Measurements from ENCODE around the gene IL10RB. TPM values are rescaled to one million over a fixed set of nuclear protein-coding genes. Genes with fewer than 3 reads are reported as not detected.
A peak's percentile ranks its signal among the peaks of the same experiment; 100 is the strongest.
"Not testable (repeated sequence)": the region's sequence is repeated elsewhere in the genome, so short reads cannot be mapped to it uniquely, and the experiment has no call there.

The IL10RB gene
- total RNA-seq, 2 experiments from 2014 or later: 30.9 to 34.9 TPM

DNA sequence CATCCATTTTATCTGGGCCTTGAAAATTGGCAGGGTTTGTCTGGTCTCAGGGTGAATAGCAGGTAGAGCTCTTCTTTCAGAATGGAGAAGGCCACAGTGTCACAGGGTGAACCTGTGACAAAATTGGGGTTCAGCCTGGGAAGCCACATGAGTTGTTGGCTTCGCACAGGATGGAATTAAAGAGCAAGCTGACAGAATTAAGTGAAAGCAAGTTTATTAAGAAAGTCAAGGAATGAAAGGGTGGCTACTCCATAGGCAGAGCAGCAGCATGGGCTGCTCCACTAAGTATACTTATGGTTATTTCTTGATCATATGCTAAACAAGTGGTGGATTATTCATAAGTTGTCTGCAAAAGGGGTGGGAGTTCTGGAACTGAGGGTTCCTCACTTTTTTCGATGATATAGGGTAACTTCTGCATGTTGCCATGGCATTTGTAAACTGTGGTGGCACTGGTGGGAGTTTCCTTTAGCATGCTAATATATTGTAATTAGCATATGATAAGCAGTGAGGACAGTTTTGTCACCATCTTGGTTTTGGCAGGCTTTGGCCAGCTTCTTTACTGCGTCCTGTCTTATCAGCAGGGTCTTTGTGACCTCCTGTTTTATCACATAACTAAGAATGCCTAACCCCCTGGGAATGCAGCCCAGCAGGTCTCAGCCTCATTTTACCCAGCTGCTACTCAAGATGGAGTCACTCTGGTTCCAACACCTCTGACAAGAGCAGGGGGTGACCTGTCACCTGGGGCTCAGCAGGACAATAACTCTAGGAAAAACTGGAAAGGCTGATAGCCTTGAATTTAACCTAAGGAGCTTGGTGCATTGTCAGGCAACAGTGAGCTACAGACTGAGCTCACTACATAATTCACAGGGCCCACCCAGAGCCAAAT, 31.3 kb upstream of the IL10RB start:
- CTCF ChIA-PET: interaction anchor here (0.9 kb wide), 2 partner anchors 35 to 98 kb away, joined by 3 read pairs; no protein-coding TSS in a partner anchor
- no peaks in the 10 kb centered on the region for H3K27me3 Mint-ChIP-seq
- ATAC-seq (no peak), DNase-seq (peak; percentile 33)
- H3K4me3 Mint-ChIP-seq: no peak overlapping the region
- H3K27ac Mint-ChIP-seq: no peak overlapping the region
- H3K36me3 Mint-ChIP-seq: peaks cover 29% of the 10 kb centered on the region
- no peaks in the 10 kb centered on the region for H3K9me3 Mint-ChIP-seq (ENCODE audit: low read depth)
- peaks cover 65% of the 10 kb centered on the region for H3K4me1 Mint-ChIP-seq

- no peaks in the 10 kb centered on the region for H3K9me3 Mint-ChIP-seq (ENCODE audit: low read depth)
- DNase-seq (peak; percentile 38), ATAC-seq (no peak)
- H3K4me1 Mint-ChIP-seq: peaks cover 75% of the 10 kb centered on the region
- no peaks in the 10 kb centered on the region for H3K27me3 Mint-ChIP-seq
- H3K4me3 Mint-ChIP-seq: no peak overlapping the region
- H3K27ac Mint-ChIP-seq: peak overlapping the region; percentile 48
- CTCF ChIA-PET: interaction anchor here (1.7 kb wide), 1 partner anchor 39 kb away, joined by 4 read pairs; no protein-coding TSS in a partner anchor
- peaks cover 34% of the 10 kb centered on the region for H3K36me3 Mint-ChIP-seq
These were observed 30.0 kb upstream of the IL10RB start for GRCh38 chr21:33236013-33236686.

DNA sequence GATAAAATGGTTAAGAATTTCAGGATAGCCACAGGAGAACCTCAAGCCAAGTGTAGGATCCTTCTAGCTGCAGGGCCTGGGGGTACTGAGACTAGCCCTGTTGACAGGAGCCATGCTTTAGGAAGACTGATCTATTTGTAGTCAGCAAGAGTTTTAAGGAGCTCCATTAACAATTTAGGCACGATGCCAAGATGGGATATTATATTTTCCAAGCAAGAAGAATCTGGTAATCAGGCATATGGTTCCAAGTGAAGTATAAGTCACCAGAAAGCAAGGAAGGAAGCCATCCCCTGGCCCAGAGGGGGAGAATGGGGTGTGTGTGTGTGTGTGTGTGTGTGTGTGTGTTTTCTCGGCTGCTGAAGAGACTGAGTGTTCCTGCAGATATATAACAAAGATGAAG, 29.4 kb upstream of the IL10RB start:
- H3K9me3 Mint-ChIP-seq (ENCODE audit: low read depth): no peaks in the 10 kb centered on the region
- H3K27me3 Mint-ChIP-seq: no peaks in the 10 kb centered on the region
- peak; percentile 8 for DNase-seq
- no peak overlapping the region for H3K4me3 Mint-ChIP-seq
- H3K4me1 Mint-ChIP-seq: peaks cover 77% of the 10 kb centered on the region
- peaks cover 32% of the 10 kb centered on the region for H3K36me3 Mint-ChIP-seq
- H3K27ac Mint-ChIP-seq: peak overlapping the region; percentile 71
- CTCF ChIA-PET: interaction anchor here (1.7 kb wide), 1 partner anchor 40 kb away, joined by 4 read pairs; no protein-coding TSS in a partner anchor
- no peak for ATAC-seq

DNA sequence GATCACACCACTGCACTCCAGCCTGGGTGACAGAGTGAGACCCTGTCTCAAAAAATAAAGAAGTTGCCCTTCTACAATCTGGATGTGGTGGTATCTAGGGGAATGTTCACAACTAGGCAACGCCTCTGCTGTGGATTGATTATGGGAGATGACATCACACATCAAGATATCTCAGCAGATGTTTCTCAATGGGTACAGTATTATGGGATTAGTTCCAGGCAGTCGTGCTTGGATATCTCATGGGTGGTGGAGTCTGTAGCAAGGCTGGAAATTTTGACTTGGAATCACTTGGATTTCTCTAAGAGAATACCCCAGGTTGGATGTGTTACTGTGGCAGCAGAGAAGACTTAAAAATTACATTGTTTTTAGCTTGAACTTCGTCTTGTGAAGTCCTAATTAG, 28.7 kb upstream of the IL10RB start:
- H3K36me3 Mint-ChIP-seq: peaks cover 32% of the 10 kb centered on the region
- peak overlapping the region; percentile 6 for H3K4me3 Mint-ChIP-seq
- CTCF ChIA-PET: interaction anchor here (1.2 to 2.3 kb wide), 5 partner anchors 9 to 124 kb away, joined by 3 to 13 read pairs (median 4); partner anchors contain the start of gene IL10RB
- peaks cover 76% of the 10 kb centered on the region for H3K4me1 Mint-ChIP-seq
- H3K9me3 Mint-ChIP-seq (ENCODE audit: low read depth): no peaks in the 10 kb centered on the region
- DNase-seq: no peak
- H3K27ac Mint-ChIP-seq: peak overlapping the region; percentile 90
- H3K27me3 Mint-ChIP-seq: no peaks in the 10 kb centered on the region
- no peak for ATAC-seq

GRCh38 chr21:33238146-33238545, 28.0 kb upstream of the IL10RB start:
- Mint-ChIP-seq H3K4me1 (peaks cover 70% of the 10 kb centered on the region), H3K27me3 (no peaks in the 10 kb centered on the region), H3K9me3 (ENCODE audit: low read depth) (no peaks in the 10 kb centered on the region), H3K27ac (peak overlapping the region; percentile 90), H3K36me3 (peaks cover 26% of the 10 kb centered on the region), H3K4me3 (peak overlapping the region; percentile 45)
- peak; percentile 69 for DNase-seq
- CTCF ChIA-PET: interaction anchor here (0.8 to 2.3 kb wide), 8 partner anchors 10 to 124 kb away, joined by 3 to 13 read pairs (median 4); partner anchors contain the start of genes IFNAR1 and IL10RB
- ATAC-seq: peak; percentile 70

GRCh38 chr21:33238565-33239255, 27.5 kb upstream of the IL10RB start:
- peak; percentile 50 for DNase-seq
- peak; percentile 70 for ATAC-seq
- peak overlapping the region; percentile 45 for H3K4me3 Mint-ChIP-seq
- no peaks in the 10 kb centered on the region for H3K9me3 Mint-ChIP-seq (ENCODE audit: low read depth)
- CTCF ChIA-PET: interaction anchor here (0.8 to 2.3 kb wide), 9 partner anchors 10 to 123 kb away, joined by 3 to 13 read pairs (median 3); partner anchors contain the start of genes IFNAR1 and IL10RB
- H3K4me1 Mint-ChIP-seq: peaks cover 70% of the 10 kb centered on the region
- H3K36me3 Mint-ChIP-seq: peaks cover 30% of the 10 kb centered on the region
- H3K27me3 Mint-ChIP-seq: no peaks in the 10 kb centered on the region
- H3K27ac Mint-ChIP-seq: peak overlapping the region; percentile 90

DNA sequence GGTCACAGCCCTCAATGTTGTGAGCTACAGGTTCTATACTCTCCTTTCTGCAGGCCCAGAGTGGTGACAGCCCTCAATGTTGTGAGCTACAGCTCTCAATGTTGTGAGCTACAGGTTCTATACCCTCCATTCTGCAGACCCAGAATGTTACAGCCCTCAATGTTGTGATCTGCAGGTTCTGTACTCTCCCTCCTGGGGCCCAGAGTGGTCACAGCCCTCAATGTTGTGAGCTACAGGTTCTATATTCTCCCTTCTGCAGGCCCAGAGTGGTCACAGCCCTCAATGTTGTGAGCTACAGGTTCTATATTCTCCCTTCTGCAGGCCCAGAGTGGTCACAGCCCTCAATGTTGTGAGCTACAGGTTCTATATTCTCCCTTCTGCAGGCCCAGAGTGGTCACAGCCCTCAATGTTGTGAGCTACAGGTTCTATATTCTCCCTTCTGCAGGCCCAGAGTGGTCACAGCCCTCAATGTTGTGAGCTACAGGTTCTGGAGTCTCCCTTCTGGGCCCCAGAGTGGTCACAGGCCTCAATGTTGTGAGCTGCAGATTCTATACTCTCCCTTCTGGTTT, 26.5 kb upstream of the IL10RB start:
- not testable (repeated sequence) for H3K9me3 Mint-ChIP-seq (ENCODE audit: low read depth); H3K27me3 Mint-ChIP-seq; ATAC-seq
- peak; percentile 39 for DNase-seq
- peaks cover 35% of the 10 kb centered on the region for H3K36me3 Mint-ChIP-seq
- peaks cover 73% of the 10 kb centered on the region for H3K4me1 Mint-ChIP-seq
- H3K27ac Mint-ChIP-seq: peak overlapping the region; percentile 90
- H3K4me3 Mint-ChIP-seq: peak overlapping the region; percentile 45
- CTCF ChIA-PET: interaction anchor here (1.2 to 2.3 kb wide), 4 partner anchors 33 to 122 kb away, joined by 3 to 13 read pairs (median 6); partner anchors contain the start of gene IFNAR1

DNA sequence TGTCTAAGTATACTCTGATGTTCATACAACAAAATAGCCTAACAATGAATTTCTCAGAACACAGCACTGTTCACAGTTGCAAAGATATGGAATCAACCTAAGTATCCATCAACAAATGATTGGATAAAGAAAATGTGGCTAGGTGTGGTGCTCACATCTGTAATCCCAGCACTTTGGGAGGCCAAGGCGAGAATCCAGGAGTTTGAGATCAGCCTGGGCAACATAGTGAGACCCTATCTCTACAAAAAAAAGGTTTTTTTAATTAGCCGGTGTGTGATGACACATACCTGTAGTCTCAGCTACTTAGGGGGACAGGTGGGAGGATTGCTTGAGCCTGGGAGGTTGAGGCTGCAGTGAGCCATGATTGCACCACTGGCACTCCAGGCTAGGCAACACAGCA, 25.8 kb upstream of the IL10RB start:
- Mint-ChIP-seq H3K4me3 (no peak overlapping the region), H3K27me3 (no peaks in the 10 kb centered on the region), H3K9me3 (ENCODE audit: low read depth) (no peaks in the 10 kb centered on the region), H3K36me3 (peaks cover 41% of the 10 kb centered on the region), H3K27ac (peak overlapping the region; percentile 80), H3K4me1 (peaks cover 74% of the 10 kb centered on the region)
- no peak for ATAC-seq
- DNase-seq: peak; percentile 23
- CTCF ChIA-PET: interaction anchor here (1.0 to 1.6 kb wide), 2 partner anchors 9 to 121 kb away, joined by 3 to 5 read pairs; no protein-coding TSS in a partner anchor

GRCh38 chr21:33241846-33242245, 24.3 kb upstream of the IL10RB start:
- no peak for ATAC-seq
- H3K36me3 Mint-ChIP-seq: peaks cover 51% of the 10 kb centered on the region
- no peaks in the 10 kb centered on the region for H3K27me3 Mint-ChIP-seq
- DNase-seq: peak; percentile 37
- CTCF ChIA-PET: interaction anchor here (1.6 to 1.9 kb wide), 2 partner anchors 120 to 203 kb away, joined by 4 to 5 read pairs; no protein-coding TSS in a partner anchor
- H3K9me3 Mint-ChIP-seq (ENCODE audit: low read depth): no peaks in the 10 kb centered on the region
- peak overlapping the region; percentile 52 for H3K27ac Mint-ChIP-seq
- no peak overlapping the region for H3K4me3 Mint-ChIP-seq
- H3K4me1 Mint-ChIP-seq: peaks cover 79% of the 10 kb centered on the region

- not testable (repeated sequence) for ATAC-seq; H3K27me3 Mint-ChIP-seq; H3K4me3 Mint-ChIP-seq; H3K9me3 Mint-ChIP-seq (ENCODE audit: low read depth)
- DNase-seq: peak; percentile 23
- CTCF ChIA-PET: interaction anchor here (1.2 kb wide), 1 partner anchor 118 kb away, joined by 3 read pairs; no protein-coding TSS in a partner anchor
- Mint-ChIP-seq H3K27ac (peak overlapping the region; percentile 92), H3K4me1 (peaks cover 78% of the 10 kb centered on the region), H3K36me3 (peaks cover 58% of the 10 kb centered on the region)
These were observed 23.3 kb upstream of the IL10RB start for GRCh38 chr21:33242846-33243245.

DNA sequence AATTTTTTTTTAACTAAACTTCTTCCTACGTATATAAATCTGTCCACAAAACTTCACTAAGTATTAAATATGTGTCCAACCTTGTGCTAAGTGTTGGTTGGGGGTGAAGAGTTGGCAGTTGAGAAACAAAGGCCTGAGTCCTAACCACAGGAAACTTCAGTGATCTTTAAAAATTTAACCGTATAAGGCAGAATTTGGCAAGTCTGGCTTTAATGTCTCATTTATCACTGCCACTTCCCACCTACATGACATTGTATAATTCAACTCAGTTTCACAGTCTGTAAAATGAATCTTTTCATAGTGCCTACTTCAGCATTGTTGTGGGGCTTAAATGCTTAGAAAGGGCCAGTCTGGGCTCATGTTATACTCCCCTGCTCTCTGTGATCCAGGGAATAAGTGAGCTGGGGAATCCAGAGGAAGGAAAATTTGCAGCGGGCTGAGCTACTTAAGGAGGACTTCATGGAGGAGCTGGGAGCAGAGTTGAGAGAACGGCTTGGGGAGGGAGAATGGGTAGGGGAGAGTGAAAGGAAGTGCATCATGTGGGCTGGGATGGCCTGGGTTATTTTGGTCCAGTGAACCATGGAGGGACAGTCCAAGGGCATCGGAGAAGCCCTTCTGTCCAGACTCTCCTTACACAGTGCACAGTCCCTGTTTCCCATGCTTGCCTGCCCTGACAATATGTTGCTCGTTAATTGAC, 21.9 kb upstream of the IL10RB start:
- DNase-seq: peak; percentile 39
- no peaks in the 10 kb centered on the region for H3K27me3 Mint-ChIP-seq

GRCh38 chr21:33244779-33245105, 21.4 kb upstream of the IL10RB start:
- Mint-ChIP-seq H3K27ac (peak overlapping the region; percentile 92), H3K9me3 (ENCODE audit: low read depth) (no peaks in the 10 kb centered on the region), H3K4me3 (no peak overlapping the region), H3K27me3 (no peaks in the 10 kb centered on the region), H3K4me1 (peaks cover 73% of the 10 kb centered on the region), H3K36me3 (peaks cover 69% of the 10 kb centered on the region)
- DNase-seq (no peak), ATAC-seq (no peak)
- CTCF ChIA-PET: no interaction called here

More for the DNA sequence above, 21.9 kb upstream of the IL10RB start:
- peaks cover 71% of the 10 kb centered on the region for H3K4me1 Mint-ChIP-seq
- H3K36me3 Mint-ChIP-seq: peaks cover 64% of the 10 kb centered on the region
- H3K9me3 Mint-ChIP-seq (ENCODE audit: low read depth): no peaks in the 10 kb centered on the region
- CTCF ChIA-PET: no interaction called here
- H3K27ac Mint-ChIP-seq: peak overlapping the region; percentile 92
- peak overlapping the region; percentile 23 for H3K4me3 Mint-ChIP-seq
- peak; percentile 47 for ATAC-seq

Data from activated CD8-positive, alpha-beta memory T cell treated with anti-CD3 and anti-CD28 coated beads, Interleukin-2, amount 10 ng/mL, durations not matched to agents 7 days and 5 days (primary cell).